PC-9 (cell line): Measurements from ENCODE around the gene IP6K3. TPM values are rescaled to one million over a fixed set of nuclear protein-coding genes. Genes with fewer than 3 reads are reported as not detected.

Source experiments
- BruUV-seq: library from RNA; stranded (reverse); fragments of 400-500 nt; replicated peaks from 2 replicates; lab custom pipeline; 2021; lab: Mats Ljungman, UMichigan
- CTCF ChIA-PET: fragments of 300-600 bp; sonication (Branson Sonifier 250); formaldehyde crosslinking; loops from one replicate; lab custom pipeline; 2022; ENCODE audit warnings: antibody characterized with exemption; lab: Charles Lee
- POLR2A ChIA-PET: fragments of 300-600 bp; sonication (Branson Sonifier 250); formaldehyde crosslinking; loops from one replicate; lab custom pipeline; 2022; ENCODE audit warnings: antibody characterized with exemption; ENCODE audit not compliant: unreplicated experiment; lab: Charles Lee
- DNase-seq, 2 experiments: peaks; one replicate each; pipeline versions ENCODE4 v3.0.0 to v3.0.0-alpha.2; 2015 to 2022; ENCODE audit warnings: mixed read lengths in 1 of 2
- H2AFZ ChIP-seq: fragments of 200-600 bp; sonication (generic); 2 replicates; pipeline ENCODE4 v1.8.1; 2017; ENCODE audit warnings: antibody characterized with exemption
- H3F3A ChIP-seq: fragments of 200-600 bp; sonication (generic); 2 replicates; pipeline ENCODE4 v1.8.1; 2017; ENCODE audit warnings: antibody characterized with exemption, mild to moderate bottlenecking, low read depth; ENCODE audit not compliant: insufficient read depth
- H3K27ac ChIP-seq: fragments of 200-600 bp; sonication (generic); 2 replicates; pipeline ENCODE4 v1.6.1; 2016; ENCODE audit warnings: mixed run types
- H3K27me3 ChIP-seq: fragments of 200-600 bp; sonication (generic); 2 replicates; pipeline ENCODE4 v1.6.1; 2016; ENCODE audit warnings: low read depth, mixed run types; ENCODE audit not compliant: insufficient read depth
- H3K36me3 ChIP-seq: fragments of 200-600 bp; sonication (generic); 2 replicates; pipeline ENCODE4 v1.6.1; 2016; ENCODE audit warnings: low read depth, mixed run types
- H3K4me1 ChIP-seq: fragments of 200-600 bp; sonication (generic); replicated peaks from 2 replicates; pipeline ENCODE4 v1.6.1; 2016; ENCODE audit warnings: mixed run types; ENCODE audit not compliant: insufficient read depth
- H3K4me2 ChIP-seq: fragments of 200-600 bp; sonication (generic); 2 replicates; pipeline ENCODE4 v1.6.1; 2017; ENCODE audit warnings: mixed run types
- H3K4me3 ChIP-seq: fragments of 200-600 bp; sonication (generic); 2 replicates; pipeline ENCODE4 v1.6.1; 2016; ENCODE audit warnings: mixed run types
- H3K79me2 ChIP-seq: fragments of 200-600 bp; sonication (generic); 2 replicates; pipeline ENCODE4 v1.6.1; 2017; ENCODE audit warnings: low read depth, mixed run types
- H3K9me2 ChIP-seq: fragments of 200-600 bp; sonication (generic); 2 replicates; pipeline ENCODE4 v1.8.1; 2017; ENCODE audit warnings: mild to moderate bottlenecking; ENCODE audit not compliant: insufficient read depth
- H3K9me3 ChIP-seq: fragments of 200-600 bp; sonication (generic); 2 replicates; pipeline ENCODE4 v1.8.1; 2016; ENCODE audit warnings: low read depth; ENCODE audit not compliant: insufficient read depth
- H4K20me1 ChIP-seq: fragments of 200-600 bp; sonication (generic); 2 replicates; pipeline ENCODE4 v1.8.1; 2017; ENCODE audit not compliant: insufficient read depth
- EZH2 ChIP-seq: fragments of 200-600 bp; sonication (generic); IDR thresholded peaks from 2 replicates; pipeline ENCODE4 v1.8.0; 2017; ENCODE audit warnings: antibody characterized with exemption, low read depth
- intact Hi-C: fragments of 100-400 bp; cut with micrococcal nuclease; formaldehyde crosslinking; loops from one replicate; pipeline ENCODE4 v1.10.0; 2022; ENCODE audit not compliant: unreplicated experiment
- total RNA-seq: library from RNA; stranded (reverse); gene quantifications from 2 replicates; pipeline ENCODE4 v1.2.3, GENCODE V29; 2021
- TF ChIP-seq, protein P1 (sequence below): fragments of 200-600 bp; sonication (generic); conservative IDR thresholded peaks from 2 replicates; pipeline ENCODE4 v1.6.1; 2017; ENCODE audit warnings: mixed run types, antibody characterized with exemption, mild to moderate bottlenecking, moderate library complexity

The IP6K3 gene
- total RNA-seq, 1 experiment from 2014 or later: not detected

- intact Hi-C loops: no loop called here
- CTCF ChIA-PET: no interaction called here
- H3K79me2 ChIP-seq: no peaks in the 10 kb centered on the region
Measured at GRCh38 chr6:33735216-33735615, 11.5 kb downstream of the IP6K3 start.

DNA sequence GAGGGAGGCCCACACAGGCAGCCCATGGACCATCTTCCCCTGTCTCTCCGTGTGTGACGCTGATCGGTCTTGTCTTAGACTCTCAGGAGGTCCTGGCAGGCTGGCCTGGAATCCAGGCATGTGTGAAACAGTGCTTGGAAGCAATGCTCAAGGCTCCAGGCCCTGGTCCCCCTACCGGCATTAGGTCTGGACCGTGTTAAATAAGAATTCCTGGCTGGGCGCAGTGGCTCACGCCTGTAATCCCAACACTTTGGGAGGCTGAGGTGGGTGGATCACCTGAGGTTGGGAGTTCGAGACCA lies 13.0 kb downstream of the IP6K3 start:
- Histone ChIP-seq H3K79me2 (no peaks in the 10 kb centered on the region), H4K20me1 (no peaks in the 10 kb centered on the region), H3K4me1 (peaks cover 40% of the 10 kb centered on the region), H3K27me3 (no peaks in the 10 kb centered on the region), H3K4me2 (no peak overlapping the region), H2AFZ (no peak overlapping the region), H3F3A (peaks cover 24% of the 10 kb centered on the region), H3K4me3 (no peak overlapping the region), H3K9me2 (no peaks in the 10 kb centered on the region), H3K9me3 (no peaks in the 10 kb centered on the region), H3K36me3 (no peaks in the 10 kb centered on the region), H3K27ac (no peak overlapping the region)
- ChIA-PET CTCF (interaction anchor here (0.6 kb wide), 1 partner anchor 17 kb away, joined by 10 read pairs; no protein-coding TSS in a partner anchor), POLR2A (no interaction called here)
- TF ChIP-seq, protein P1, sequence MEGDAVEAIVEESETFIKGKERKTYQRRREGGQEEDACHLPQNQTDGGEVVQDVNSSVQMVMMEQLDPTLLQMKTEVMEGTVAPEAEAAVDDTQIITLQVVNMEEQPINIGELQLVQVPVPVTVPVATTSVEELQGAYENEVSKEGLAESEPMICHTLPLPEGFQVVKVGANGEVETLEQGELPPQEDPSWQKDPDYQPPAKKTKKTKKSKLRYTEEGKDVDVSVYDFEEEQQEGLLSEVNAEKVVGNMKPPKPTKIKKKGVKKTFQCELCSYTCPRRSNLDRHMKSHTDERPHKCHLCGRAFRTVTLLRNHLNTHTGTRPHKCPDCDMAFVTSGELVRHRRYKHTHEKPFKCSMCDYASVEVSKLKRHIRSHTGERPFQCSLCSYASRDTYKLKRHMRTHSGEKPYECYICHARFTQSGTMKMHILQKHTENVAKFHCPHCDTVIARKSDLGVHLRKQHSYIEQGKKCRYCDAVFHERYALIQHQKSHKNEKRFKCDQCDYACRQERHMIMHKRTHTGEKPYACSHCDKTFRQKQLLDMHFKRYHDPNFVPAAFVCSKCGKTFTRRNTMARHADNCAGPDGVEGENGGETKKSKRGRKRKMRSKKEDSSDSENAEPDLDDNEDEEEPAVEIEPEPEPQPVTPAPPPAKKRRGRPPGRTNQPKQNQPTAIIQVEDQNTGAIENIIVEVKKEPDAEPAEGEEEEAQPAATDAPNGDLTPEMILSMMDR: no peak
- TF ChIP-seq EZH2: no peak
- DNase-seq: no peak
- no TSS peak for BruUV-seq
- intact Hi-C loops: no loop called here

More at GRCh38 chr6:33735216-33735615, 11.5 kb downstream of the IP6K3 start:
- no peaks in the 10 kb centered on the region for H3K9me2 ChIP-seq
- H3K4me1 ChIP-seq: peaks cover 50% of the 10 kb centered on the region
- no peak overlapping the region for H3K4me3 ChIP-seq
- H3F3A ChIP-seq: peaks cover 28% of the 10 kb centered on the region
- no peak overlapping the region for H3K27ac ChIP-seq
- DNase-seq: no peak
- no peak overlapping the region for H2AFZ ChIP-seq
- H3K27me3 ChIP-seq: no peaks in the 10 kb centered on the region
- no peak overlapping the region for H3K4me2 ChIP-seq
- TF ChIP-seq EZH2: no peak
- TF ChIP-seq, protein P1: no peak
- no peaks in the 10 kb centered on the region for H3K36me3 ChIP-seq
- BruUV-seq: no TSS peak
- POLR2A ChIA-PET: no interaction called here
- H3K9me3 ChIP-seq: no peaks in the 10 kb centered on the region
- H4K20me1 ChIP-seq: no peaks in the 10 kb centered on the region

- POLR2A ChIA-PET: no interaction called here
- H3K4me1 ChIP-seq: peaks cover 40% of the 10 kb centered on the region
- H3K9me3 ChIP-seq: no peaks in the 10 kb centered on the region
- peaks cover 24% of the 10 kb centered on the region for H3F3A ChIP-seq
- H3K27ac ChIP-seq: peak overlapping the region; percentile 82
- H3K4me3 ChIP-seq: no peak overlapping the region
- H3K36me3 ChIP-seq: no peaks in the 10 kb centered on the region
- no peaks in the 10 kb centered on the region for H4K20me1 ChIP-seq
- no peak overlapping the region for H2AFZ ChIP-seq
- H3K9me2 ChIP-seq: no peaks in the 10 kb centered on the region
- TF ChIP-seq, protein P1: no peak
- TF ChIP-seq EZH2: no peak
- peak in 1 of 2 experiments; percentile 41 for DNase-seq
- intact Hi-C loops: no loop called here
- H3K27me3 ChIP-seq: no peaks in the 10 kb centered on the region
- CTCF ChIA-PET: interaction anchor here (0.6 to 1.5 kb wide), 3 partner anchors 18 to 431 kb away, joined by 3 to 10 read pairs (median 7); no protein-coding TSS in a partner anchor
- BruUV-seq: no TSS peak
- H3K79me2 ChIP-seq: no peaks in the 10 kb centered on the region
- peak overlapping the region; percentile 78 for H3K4me2 ChIP-seq
Measured at GRCh38 chr6:33732817-33733708, 13.6 kb downstream of the IP6K3 start.
